ENCODE results near the gene SLC12A9.

Gene SLC12A9

DNA sequence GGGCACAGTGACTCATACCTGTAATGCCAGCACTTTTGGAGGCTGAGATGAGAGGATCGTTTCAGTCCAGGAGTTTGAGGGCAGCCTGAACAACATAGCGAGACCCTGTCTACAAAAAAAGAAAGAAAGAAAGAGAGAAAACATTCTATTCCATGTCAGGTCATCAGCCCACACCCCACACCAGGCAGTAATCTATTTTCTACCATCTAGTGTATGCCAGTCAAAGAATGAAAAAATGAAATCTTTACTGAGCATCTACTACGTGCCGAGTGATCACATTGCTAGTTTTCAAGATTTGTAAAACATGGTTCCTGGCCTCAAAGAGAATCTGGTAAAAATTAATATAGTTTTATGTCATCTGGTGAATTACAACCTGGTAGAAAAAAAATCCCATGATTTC lies 22.1 kb upstream of the SLC12A9 start:
- no peaks in the 10 kb centered on the region for H4K20me1 ChIP-seq (ENCODE audit: insufficient read depth, low read length)

DNA sequence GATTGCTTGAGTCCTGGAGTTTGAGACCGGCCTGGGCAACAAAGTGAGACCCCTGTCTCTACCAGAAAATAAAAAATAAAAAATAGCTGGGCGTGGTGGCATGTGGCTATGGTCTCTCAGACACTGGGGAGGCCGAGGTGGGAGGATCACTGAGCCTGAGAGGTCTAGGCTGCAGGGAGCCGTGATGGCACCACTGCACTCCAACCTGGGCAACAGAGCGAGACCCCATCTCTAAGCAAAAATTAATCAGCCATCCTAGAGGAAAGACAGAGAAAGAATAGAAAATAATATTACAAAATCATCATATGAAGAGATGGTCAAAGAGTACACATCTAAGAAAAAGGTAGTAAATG lies 20.3 kb upstream of the SLC12A9 start:
- H3K9ac ChIP-seq (ENCODE audit: low read depth, low read length) = no peak overlapping the region
- ATAC-seq (ENCODE audit: insufficient read depth, low read depth) = no peak
- no peak overlapping the region for H3K27ac ChIP-seq (ENCODE audit: low read length)
- H2AFZ ChIP-seq (ENCODE audit: low read depth, low read length) = no peak overlapping the region
- no peaks in the 10 kb centered on the region for H3K27me3 ChIP-seq (ENCODE audit: insufficient read depth, low read length, poor library complexity)
- no peaks in the 10 kb centered on the region for H4K20me1 ChIP-seq (ENCODE audit: insufficient read depth, low read length)
- no peaks in the 10 kb centered on the region for H3K4me1 ChIP-seq (ENCODE audit: insufficient read depth, low read length)
- no peaks in the 10 kb centered on the region for H3K36me3 ChIP-seq (ENCODE audit: insufficient read depth, low read length)
- H3K4me2 ChIP-seq (ENCODE audit: insufficient read depth, low read length) = no peak overlapping the region
- no peak for DNase-seq
- no peaks in the 10 kb centered on the region for H3K9me3 ChIP-seq (ENCODE audit: insufficient read depth, low read length, severe bottlenecking)
- H3K4me3 ChIP-seq (ENCODE audit: low read depth in 1 of 2, low read length in 2 of 2) = no peak overlapping the region
- TF ChIP-seq EZH2 (IDR thresholded peaks at IDR 0.05; ENCODE audit: borderline replicate concordance, low read depth, low read length, severe bottlenecking) = no peak
- TF ChIP-seq, protein P1, sequence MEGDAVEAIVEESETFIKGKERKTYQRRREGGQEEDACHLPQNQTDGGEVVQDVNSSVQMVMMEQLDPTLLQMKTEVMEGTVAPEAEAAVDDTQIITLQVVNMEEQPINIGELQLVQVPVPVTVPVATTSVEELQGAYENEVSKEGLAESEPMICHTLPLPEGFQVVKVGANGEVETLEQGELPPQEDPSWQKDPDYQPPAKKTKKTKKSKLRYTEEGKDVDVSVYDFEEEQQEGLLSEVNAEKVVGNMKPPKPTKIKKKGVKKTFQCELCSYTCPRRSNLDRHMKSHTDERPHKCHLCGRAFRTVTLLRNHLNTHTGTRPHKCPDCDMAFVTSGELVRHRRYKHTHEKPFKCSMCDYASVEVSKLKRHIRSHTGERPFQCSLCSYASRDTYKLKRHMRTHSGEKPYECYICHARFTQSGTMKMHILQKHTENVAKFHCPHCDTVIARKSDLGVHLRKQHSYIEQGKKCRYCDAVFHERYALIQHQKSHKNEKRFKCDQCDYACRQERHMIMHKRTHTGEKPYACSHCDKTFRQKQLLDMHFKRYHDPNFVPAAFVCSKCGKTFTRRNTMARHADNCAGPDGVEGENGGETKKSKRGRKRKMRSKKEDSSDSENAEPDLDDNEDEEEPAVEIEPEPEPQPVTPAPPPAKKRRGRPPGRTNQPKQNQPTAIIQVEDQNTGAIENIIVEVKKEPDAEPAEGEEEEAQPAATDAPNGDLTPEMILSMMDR (IDR thresholded peaks at IDR 0.05; ENCODE audit: borderline replicate concordance, extremely low read depth, low read length, poor library complexity, severe bottlenecking) = no peak
- no peaks in the 10 kb centered on the region for H3K79me2 ChIP-seq (ENCODE audit: insufficient read depth, low read length)

More for the DNA sequence above, 22.1 kb upstream of the SLC12A9 start:
- Histone ChIP-seq H3K27me3 (ENCODE audit: insufficient read depth, low read length, poor library complexity) (no peaks in the 10 kb centered on the region), H3K9me3 (ENCODE audit: insufficient read depth, low read length, severe bottlenecking) (no peaks in the 10 kb centered on the region), H2AFZ (ENCODE audit: low read depth, low read length) (no peak overlapping the region), H3K4me3 (ENCODE audit: low read depth in 1 of 2, low read length in 2 of 2) (no peak overlapping the region), H3K27ac (ENCODE audit: low read length) (no peak overlapping the region), H3K4me2 (ENCODE audit: insufficient read depth, low read length) (no peak overlapping the region), H3K4me1 (ENCODE audit: insufficient read depth, low read length) (no peaks in the 10 kb centered on the region), H3K9ac (ENCODE audit: low read depth, low read length) (no peak overlapping the region), H3K36me3 (ENCODE audit: insufficient read depth, low read length) (no peaks in the 10 kb centered on the region), H3K79me2 (ENCODE audit: insufficient read depth, low read length) (no peaks in the 10 kb centered on the region)
- TF ChIP-seq EZH2 (IDR thresholded peaks at IDR 0.05; ENCODE audit: borderline replicate concordance, low read depth, low read length, severe bottlenecking) = no peak
- TF ChIP-seq, protein P1 (IDR thresholded peaks at IDR 0.05; ENCODE audit: borderline replicate concordance, extremely low read depth, low read length, poor library complexity, severe bottlenecking) = no peak
- DNase-seq (no peak), ATAC-seq (ENCODE audit: insufficient read depth, low read depth) (no peak)

DNA sequence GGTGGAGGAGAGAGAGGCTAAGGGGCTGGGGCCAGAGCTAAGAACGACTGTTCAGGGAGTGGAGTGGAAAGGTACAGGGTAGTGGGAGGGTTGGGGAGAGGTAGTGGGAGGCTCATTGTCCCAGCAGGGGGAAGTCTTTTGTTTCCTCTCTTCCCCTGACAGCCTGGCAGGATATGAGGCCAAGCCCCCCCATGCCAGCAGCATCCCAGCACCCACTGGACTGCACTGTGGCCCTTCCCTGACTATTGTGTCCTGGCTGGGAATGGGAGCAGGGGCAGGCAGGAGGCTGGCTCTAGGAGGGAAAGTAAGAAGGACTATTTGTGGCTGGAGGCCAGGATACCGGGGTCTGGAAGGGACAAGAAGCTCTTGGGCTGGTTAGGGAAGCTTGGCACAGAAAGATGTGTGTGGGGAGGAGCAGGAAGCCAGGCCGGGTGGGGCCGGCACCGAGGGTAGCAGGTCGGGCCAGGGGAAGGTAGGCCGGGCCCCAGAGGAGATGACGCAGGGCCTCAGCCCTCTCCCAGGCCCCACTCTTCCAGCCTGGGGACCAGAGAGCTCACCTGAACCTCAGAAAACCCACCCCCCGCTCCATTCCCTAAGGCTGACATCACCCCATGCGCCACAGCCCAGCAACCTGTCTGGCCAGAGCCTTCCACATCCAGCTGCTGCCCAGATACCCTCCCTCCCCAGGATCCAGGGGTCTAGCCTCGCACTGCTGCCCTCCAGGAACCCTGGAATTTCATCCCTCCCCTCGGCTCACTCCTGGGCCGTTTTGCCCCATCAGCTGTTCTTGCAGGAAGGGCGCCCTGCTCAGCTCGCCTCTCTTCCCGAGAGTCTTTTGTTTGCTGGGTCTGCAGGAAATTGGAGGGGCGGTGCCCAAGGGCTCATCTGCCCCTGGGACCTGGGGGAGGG lies 16.4 kb upstream of the SLC12A9 start:
- Histone ChIP-seq H3K27me3 (ENCODE audit: insufficient read depth, low read length, poor library complexity) (no peaks in the 10 kb centered on the region), H3K9ac (ENCODE audit: low read depth, low read length) (no peak overlapping the region), H2AFZ (ENCODE audit: low read depth, low read length) (no peak overlapping the region), H3K27ac (ENCODE audit: low read length) (no peak overlapping the region), H3K36me3 (ENCODE audit: insufficient read depth, low read length) (no peaks in the 10 kb centered on the region), H3K9me3 (ENCODE audit: insufficient read depth, low read length, severe bottlenecking) (no peaks in the 10 kb centered on the region), H4K20me1 (ENCODE audit: insufficient read depth, low read length) (no peaks in the 10 kb centered on the region), H3K79me2 (ENCODE audit: insufficient read depth, low read length) (no peaks in the 10 kb centered on the region), H3K4me3 (ENCODE audit: low read depth in 1 of 2, low read length in 2 of 2) (no peak overlapping the region), H3K4me2 (ENCODE audit: insufficient read depth, low read length) (no peak overlapping the region), H3K4me1 (ENCODE audit: insufficient read depth, low read length) (no peaks in the 10 kb centered on the region)
- ATAC-seq (ENCODE audit: insufficient read depth, low read depth) = no peak
- TF ChIP-seq, protein P1 (IDR thresholded peaks at IDR 0.05; ENCODE audit: borderline replicate concordance, extremely low read depth, low read length, poor library complexity, severe bottlenecking) = no peak
- TF ChIP-seq EZH2 (IDR thresholded peaks at IDR 0.05; ENCODE audit: borderline replicate concordance, low read depth, low read length, severe bottlenecking) = no peak
- DNase-seq = no peak

Measured in DND-41 (cell line).